ENCODE results near the gene ENPP1.

The ENPP1 gene

GRCh38 chr6:131808460-131809269, 845 bp downstream of the ENPP1 start:
- H3K27me3 Mint-ChIP-seq (ENCODE audit: low read depth): peaks cover 14% of the 10 kb centered on the region
- peak overlapping the region; percentile 85 to 93 (median 89) for H3K4me3 Mint-ChIP-seq
- peak overlapping the region in 2 of 3 experiments; percentile 13 to 41 for H3K27ac Mint-ChIP-seq
- peaks cover under 1% of the 10 kb centered on the region for H3K9me3 Mint-ChIP-seq
- peaks cover 7% of the 10 kb centered on the region for H3K4me1 Mint-ChIP-seq
- H3K36me3 Mint-ChIP-seq (ENCODE audit: low read depth): no peaks in the 10 kb centered on the region
- TF ChIP-seq, protein P1, sequence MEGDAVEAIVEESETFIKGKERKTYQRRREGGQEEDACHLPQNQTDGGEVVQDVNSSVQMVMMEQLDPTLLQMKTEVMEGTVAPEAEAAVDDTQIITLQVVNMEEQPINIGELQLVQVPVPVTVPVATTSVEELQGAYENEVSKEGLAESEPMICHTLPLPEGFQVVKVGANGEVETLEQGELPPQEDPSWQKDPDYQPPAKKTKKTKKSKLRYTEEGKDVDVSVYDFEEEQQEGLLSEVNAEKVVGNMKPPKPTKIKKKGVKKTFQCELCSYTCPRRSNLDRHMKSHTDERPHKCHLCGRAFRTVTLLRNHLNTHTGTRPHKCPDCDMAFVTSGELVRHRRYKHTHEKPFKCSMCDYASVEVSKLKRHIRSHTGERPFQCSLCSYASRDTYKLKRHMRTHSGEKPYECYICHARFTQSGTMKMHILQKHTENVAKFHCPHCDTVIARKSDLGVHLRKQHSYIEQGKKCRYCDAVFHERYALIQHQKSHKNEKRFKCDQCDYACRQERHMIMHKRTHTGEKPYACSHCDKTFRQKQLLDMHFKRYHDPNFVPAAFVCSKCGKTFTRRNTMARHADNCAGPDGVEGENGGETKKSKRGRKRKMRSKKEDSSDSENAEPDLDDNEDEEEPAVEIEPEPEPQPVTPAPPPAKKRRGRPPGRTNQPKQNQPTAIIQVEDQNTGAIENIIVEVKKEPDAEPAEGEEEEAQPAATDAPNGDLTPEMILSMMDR (IDR thresholded peaks at IDR 0.05; ENCODE audit: unreplicated experiment in 3 of 3): no peak

GRCh38 chr6:131811500-131811899, 3.7 kb downstream of the ENPP1 start:
- Mint-ChIP-seq H3K36me3 (ENCODE audit: low read depth) (no peaks in the 10 kb centered on the region), H3K9me3 (no peaks in the 10 kb centered on the region), H3K4me1 (peaks cover 24% of the 10 kb centered on the region), H3K27me3 (ENCODE audit: low read depth) (peaks cover 14% of the 10 kb centered on the region), H3K4me3 (no peak overlapping the region), H3K27ac (no peak overlapping the region)
- TF ChIP-seq, protein P1 (IDR thresholded peaks at IDR 0.05; ENCODE audit: unreplicated experiment in 3 of 3): no peak

- H3K4me3 Mint-ChIP-seq: no peak overlapping the region
- H3K27me3 Mint-ChIP-seq (ENCODE audit: low read depth): peaks cover 2% of the 10 kb centered on the region
- H3K9me3 Mint-ChIP-seq: no peaks in the 10 kb centered on the region
- H3K36me3 Mint-ChIP-seq (ENCODE audit: low read depth): no peaks in the 10 kb centered on the region
- TF ChIP-seq, protein P1 (IDR thresholded peaks at IDR 0.05; ENCODE audit: unreplicated experiment in 3 of 3): no peak
- no peak overlapping the region for H3K27ac Mint-ChIP-seq
- peaks cover 26% of the 10 kb centered on the region for H3K4me1 Mint-ChIP-seq
Observed at GRCh38 chr6:131813991-131814390, 6.2 kb downstream of the ENPP1 start.

DNA sequence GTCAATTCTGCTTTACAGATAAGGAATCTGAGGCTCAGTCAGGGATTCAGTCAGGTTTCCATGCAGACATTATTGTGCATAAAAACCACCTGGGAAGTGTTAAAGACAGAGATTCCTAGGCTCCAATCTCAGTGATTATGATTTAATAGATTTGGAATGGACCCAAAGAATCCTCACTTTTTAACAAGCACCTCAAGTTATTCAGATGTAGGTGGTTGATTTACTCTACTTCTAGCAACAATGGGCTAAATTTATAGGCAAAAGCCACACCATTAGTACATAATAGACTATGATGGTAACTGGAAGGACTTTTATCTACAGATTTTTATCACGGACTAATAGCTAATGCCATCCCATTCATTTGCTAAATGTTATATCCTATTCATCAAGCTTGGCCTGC, 9.0 kb downstream of the ENPP1 start:
- Mint-ChIP-seq H3K4me3 (no peak overlapping the region), H3K4me1 (peaks cover 44% of the 10 kb centered on the region), H3K27me3 (ENCODE audit: low read depth) (no peaks in the 10 kb centered on the region), H3K27ac (peak overlapping the region; percentile 58 to 87 (median 83)), H3K9me3 (no peaks in the 10 kb centered on the region), H3K36me3 (ENCODE audit: low read depth) (no peaks in the 10 kb centered on the region)
- TF ChIP-seq, protein P1 (IDR thresholded peaks at IDR 0.05; ENCODE audit: unreplicated experiment in 3 of 3): no peak

DNA sequence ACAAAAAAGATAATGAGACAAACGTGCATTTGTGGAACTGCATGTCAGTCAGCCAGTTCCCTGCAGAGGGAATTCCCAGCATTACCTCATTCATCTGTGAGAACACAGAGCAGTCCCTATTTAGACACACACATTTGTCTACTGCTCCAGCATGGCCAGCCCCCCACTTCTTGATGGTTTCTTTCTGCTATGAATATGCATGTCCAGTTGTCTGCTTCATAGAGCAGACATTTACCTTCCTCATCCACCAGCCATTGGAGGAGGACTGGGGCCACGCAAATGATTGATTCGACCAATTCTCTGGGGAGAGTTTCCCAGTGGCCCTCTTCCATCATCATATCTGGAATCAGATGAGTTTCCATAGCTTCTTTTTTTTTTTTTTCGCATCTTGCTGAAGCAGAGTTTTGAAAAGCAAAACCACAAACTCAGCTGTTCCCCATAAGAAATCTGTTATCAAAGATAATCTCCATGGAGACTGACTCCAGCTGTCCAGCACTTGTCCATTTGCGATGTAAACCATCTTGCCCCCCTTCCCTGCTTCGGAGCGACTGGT, 11.8 kb downstream of the ENPP1 start:
- Mint-ChIP-seq H3K4me3 (peak overlapping the region in 2 of 3 experiments; percentile 6 to 35), H3K9me3 (no peaks in the 10 kb centered on the region), H3K4me1 (peaks cover 61% of the 10 kb centered on the region), H3K36me3 (ENCODE audit: low read depth) (no peaks in the 10 kb centered on the region), H3K27ac (peak overlapping the region; percentile 62 to 75 (median 64)), H3K27me3 (ENCODE audit: low read depth) (no peaks in the 10 kb centered on the region)
- TF ChIP-seq, protein P1 (IDR thresholded peaks at IDR 0.05; ENCODE audit: unreplicated experiment in 3 of 3): no peak
